ENCODE results near the gene FGF18. TPM values are rescaled to one million over a fixed set of nuclear protein-coding genes. Genes with fewer than 3 reads are reported as not detected.
A peak's percentile ranks its signal among the peaks of the same experiment; 100 is the strongest.

Gene FGF18
- total RNA-seq, 2 experiments from 2014 or later, result 0.10 to 0.12 TPM

DNA sequence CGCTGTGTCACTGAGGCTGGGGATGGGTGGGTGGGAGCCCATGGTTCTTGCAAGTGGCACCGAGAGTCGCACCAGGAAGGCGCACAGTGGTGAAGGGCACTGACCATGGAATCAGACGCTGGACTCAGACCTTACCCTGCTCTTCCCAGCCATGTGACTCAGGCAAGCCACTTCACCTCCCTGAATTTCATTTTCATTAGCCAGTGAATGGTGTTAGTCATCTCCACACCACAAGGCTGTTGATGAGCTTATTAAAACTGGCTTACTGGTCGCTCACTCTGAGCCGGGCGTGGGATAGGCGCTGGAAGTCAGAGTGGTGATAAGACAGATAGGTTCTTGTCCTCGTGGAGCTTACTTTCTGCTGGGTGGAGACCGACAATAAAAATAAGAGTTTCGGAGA is 25.1 kb downstream of the FGF18 start:
- H3K27me3 Mint-ChIP-seq, result peaks cover 3% of the 10 kb centered on the region
- H3K4me3 Mint-ChIP-seq, result no peak overlapping the region
- H3K4me1 Mint-ChIP-seq, result no peaks in the 10 kb centered on the region
- H3K27ac Mint-ChIP-seq, result no peak overlapping the region
- H3K36me3 Mint-ChIP-seq (ENCODE audit: low read depth), result no peaks in the 10 kb centered on the region
- DNase-seq, result no peak
- H3K9me3 Mint-ChIP-seq, result no peaks in the 10 kb centered on the region
- POLR2A ChIA-PET, result no interaction called here
- CTCF ChIA-PET, result interaction anchor here (0.8 kb wide), 1 partner anchor 9 kb away, joined by 3 read pairs; no protein-coding TSS in a partner anchor

DNA sequence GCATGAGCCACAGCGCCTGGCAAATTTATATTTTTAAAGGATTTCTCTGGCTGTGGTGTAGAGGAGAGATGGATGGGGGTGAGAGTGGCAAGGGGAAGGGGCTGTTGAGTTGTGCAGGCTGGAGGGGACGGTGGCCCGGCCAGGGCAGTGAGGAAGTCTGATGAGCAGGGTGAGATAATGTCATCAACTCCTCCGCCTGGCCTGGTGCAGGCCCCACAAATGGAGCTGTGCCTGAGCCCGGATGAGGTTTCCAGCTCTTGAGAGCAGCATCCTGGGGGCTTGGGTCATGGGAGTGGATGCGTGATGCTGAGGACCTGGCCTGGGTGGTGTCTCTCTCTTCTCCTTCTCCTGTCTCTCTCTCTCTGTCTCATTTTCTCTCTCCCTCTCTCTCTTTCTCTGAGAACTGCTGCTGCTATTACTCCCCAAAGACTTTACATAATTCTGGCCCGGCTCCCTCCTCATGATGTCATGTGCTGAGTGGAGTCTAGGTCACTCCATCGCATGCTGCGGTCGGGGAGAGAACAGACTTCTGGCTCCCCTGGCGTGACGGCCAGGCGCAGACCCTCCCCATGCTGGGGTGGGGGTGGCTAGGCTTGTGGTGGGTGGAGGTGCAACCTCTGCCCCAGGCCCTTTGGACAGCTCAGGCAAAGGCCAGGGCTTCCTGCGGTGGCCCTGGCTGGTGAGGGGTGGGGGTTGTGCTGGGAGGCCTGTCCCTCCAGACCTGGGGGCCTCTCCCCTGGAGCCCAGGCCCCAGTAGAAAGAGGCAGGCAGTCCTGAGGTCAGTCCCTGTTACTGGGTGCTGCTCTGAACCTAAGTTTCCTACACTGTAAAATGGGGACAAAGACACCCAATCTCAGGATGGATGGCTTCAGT is 26.4 kb downstream of the FGF18 start:
- H3K36me3 Mint-ChIP-seq (ENCODE audit: low read depth), result no peaks in the 10 kb centered on the region
- H3K27me3 Mint-ChIP-seq, result peaks cover 11% of the 10 kb centered on the region
- CTCF ChIA-PET, result no interaction called here
- no peak overlapping the region for H3K27ac Mint-ChIP-seq
- H3K4me3 Mint-ChIP-seq, result no peak overlapping the region
- H3K9me3 Mint-ChIP-seq, result no peaks in the 10 kb centered on the region
- POLR2A ChIA-PET, result no interaction called here
- H3K4me1 Mint-ChIP-seq, result no peaks in the 10 kb centered on the region
- DNase-seq, result no peak

DNA sequence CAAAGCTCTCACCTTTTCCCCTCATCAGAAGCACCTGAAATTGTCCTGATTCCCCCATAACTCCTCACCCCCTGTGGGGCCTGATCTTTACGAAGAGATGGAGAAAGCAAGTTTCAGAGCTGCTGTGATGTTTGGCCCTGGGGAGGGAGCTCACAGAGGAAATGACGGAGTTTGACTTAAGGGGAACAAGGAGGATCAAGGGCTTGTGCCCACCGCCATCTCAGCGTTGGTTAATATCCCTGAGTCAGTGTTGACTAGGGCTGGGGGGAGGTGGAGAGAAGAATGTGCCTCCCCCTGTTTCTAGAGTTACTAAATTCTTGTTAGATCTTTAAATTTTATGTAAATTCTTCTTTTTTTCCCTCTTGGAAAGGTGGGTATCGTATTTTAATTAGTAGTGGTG is 27.8 kb downstream of the FGF18 start:
- Mint-ChIP-seq H3K27me3 (peaks cover 19% of the 10 kb centered on the region), H3K9me3 (no peaks in the 10 kb centered on the region), H3K27ac (no peak overlapping the region), H3K36me3 (ENCODE audit: low read depth) (no peaks in the 10 kb centered on the region), H3K4me3 (no peak overlapping the region), H3K4me1 (peaks cover 3% of the 10 kb centered on the region)
- POLR2A ChIA-PET, result no interaction called here
- DNase-seq, result no peak
- CTCF ChIA-PET, result no interaction called here

DNA sequence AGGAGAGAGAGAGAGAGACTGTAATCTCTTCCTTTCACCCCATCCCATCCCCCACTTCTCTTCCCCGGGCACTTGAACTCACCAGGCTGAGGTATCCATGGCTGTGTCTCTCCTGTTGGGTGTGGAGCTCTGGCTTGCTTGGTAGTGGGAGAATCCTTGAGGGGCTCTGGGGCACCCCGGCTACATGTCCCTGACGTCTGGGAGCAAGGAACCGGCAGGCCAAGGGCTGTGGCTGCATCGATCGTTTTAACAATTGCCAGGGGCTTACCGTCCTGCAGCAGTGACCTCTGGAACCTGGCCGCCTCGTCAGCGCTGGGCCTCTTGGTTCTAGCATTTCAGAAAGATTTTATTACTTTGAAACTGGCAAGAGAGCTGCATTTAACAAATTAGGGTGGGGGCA is 30.0 kb downstream of the FGF18 start:
- no peak overlapping the region for H3K27ac Mint-ChIP-seq
- H3K9me3 Mint-ChIP-seq, result no peaks in the 10 kb centered on the region
- peaks cover 3% of the 10 kb centered on the region for H3K4me1 Mint-ChIP-seq
- POLR2A ChIA-PET, result no interaction called here
- no peaks in the 10 kb centered on the region for H3K36me3 Mint-ChIP-seq (ENCODE audit: low read depth)
- no peak overlapping the region for H3K4me3 Mint-ChIP-seq
- peaks cover 27% of the 10 kb centered on the region for H3K27me3 Mint-ChIP-seq
- CTCF ChIA-PET, result no interaction called here
- DNase-seq, result no peak

DNA sequence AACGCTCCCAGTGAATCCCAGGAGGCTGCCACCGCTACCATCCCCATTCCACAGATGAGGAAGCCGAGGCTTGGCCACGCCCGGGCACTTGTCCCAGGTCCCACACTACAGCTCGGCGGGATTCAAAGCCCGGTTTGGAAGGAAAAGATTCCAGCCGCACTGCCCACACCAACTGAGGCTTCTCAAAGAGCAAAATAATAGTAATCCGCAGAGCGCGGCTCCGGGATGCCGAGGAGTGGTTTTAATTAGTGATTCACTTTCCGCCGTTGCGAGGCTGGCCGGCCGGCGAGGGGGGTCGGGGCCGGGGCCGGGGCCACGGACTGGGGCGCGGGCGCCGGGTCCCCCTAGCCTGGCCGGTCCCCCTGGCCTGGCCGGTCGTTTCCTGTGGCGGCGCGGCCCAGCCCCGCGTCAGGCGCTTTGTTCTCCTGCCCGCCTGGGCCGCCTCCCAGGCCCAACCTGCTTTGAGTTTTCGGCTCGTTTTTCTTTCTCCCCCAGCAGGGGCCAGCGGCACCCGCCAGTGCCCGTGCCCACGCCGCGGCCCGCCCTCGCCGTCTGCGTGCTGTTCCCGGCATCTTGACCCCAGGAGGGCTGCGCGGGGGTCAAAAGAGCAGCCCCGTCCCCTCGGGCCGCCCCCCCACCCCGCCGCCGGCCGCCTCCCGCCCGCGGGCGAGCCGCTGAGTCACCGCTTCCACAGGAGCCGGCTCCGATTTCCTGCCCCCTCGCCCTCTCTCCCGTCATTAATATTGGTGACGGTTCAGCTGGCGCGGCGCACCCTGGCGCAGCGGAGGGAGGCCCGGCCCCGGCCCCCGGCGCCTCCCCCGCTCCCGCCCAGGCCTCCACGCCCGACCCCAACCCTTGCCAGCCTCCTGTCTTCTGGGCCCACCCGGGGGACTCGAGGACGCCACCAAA is 31.2 kb downstream of the FGF18 start:
- no peak overlapping the region for H3K27ac Mint-ChIP-seq
- peaks cover 3% of the 10 kb centered on the region for H3K4me1 Mint-ChIP-seq
- DNase-seq, result no peak
- CTCF ChIA-PET, result no interaction called here
- no peaks in the 10 kb centered on the region for H3K36me3 Mint-ChIP-seq (ENCODE audit: low read depth)
- POLR2A ChIA-PET, result no interaction called here
- H3K4me3 Mint-ChIP-seq, result no peak overlapping the region
- no peaks in the 10 kb centered on the region for H3K9me3 Mint-ChIP-seq
- peaks cover 27% of the 10 kb centered on the region for H3K27me3 Mint-ChIP-seq

DNA sequence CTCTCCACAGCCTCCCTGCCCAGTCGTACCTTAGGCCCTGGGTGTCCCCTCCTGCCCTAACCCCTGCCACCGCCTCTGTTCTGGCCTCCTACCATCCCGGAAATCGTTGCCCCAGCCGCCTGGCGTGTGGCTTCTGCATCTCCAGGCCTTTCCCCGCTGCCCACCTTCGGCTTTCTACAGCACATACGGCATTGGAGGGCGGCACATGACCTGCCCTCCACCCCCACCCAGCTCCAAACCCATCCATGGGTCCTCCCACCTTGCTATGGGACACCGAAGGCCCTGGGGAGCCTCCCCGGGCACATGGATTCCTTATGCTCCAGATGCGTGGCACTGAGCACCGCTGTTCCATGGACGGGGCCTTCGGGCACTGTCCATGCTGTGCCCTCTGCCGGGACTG is 32.0 kb downstream of the FGF18 start:
- peaks cover 3% of the 10 kb centered on the region for H3K4me1 Mint-ChIP-seq
- ChIA-PET POLR2A (no interaction called here), CTCF (no interaction called here)
- H3K9me3 Mint-ChIP-seq, result no peaks in the 10 kb centered on the region
- no peak for DNase-seq
- H3K27ac Mint-ChIP-seq, result no peak overlapping the region
- H3K36me3 Mint-ChIP-seq (ENCODE audit: low read depth), result no peaks in the 10 kb centered on the region
- peaks cover 27% of the 10 kb centered on the region for H3K27me3 Mint-ChIP-seq
- H3K4me3 Mint-ChIP-seq, result peak overlapping the region; percentile 26

DNA sequence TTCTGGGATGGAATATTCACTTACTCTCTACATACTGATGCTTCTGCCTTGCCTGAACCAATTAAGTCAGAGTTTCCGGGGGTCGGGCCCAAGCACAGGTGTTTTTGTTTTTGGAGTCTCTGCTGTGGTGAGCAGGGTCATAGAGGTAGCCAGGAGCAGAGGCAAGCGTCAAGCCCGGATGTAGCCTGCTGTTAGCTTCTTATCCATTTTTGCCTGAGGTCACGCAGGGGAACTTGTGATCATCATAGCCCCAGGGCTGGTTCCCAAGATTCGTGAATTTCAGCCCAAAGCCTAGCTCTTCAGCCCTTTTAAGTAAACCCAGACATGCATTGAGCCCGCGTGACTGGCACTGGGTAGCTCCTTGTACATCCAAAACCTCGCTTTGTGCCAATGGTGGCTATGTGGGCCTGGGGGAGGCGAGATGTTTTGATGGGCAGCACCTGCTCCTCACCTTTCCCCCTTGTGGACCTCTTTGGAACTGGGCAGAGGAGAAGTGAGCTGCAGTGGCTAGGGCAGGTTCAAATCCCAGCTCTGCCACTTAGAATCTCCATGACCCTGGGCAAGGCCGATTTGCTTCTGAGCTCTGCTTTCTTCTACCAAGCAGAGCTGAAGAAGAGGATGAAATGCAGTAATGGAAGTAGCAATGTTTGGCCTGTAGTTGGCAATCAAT is 33.7 kb downstream of the FGF18 start:
- Mint-ChIP-seq H3K4me3 (no peak overlapping the region), H3K27me3 (peaks cover 27% of the 10 kb centered on the region), H3K27ac (no peak overlapping the region), H3K4me1 (peaks cover 3% of the 10 kb centered on the region), H3K9me3 (no peaks in the 10 kb centered on the region), H3K36me3 (ENCODE audit: low read depth) (no peaks in the 10 kb centered on the region)
- ChIA-PET CTCF (interaction anchor here (1.4 kb wide), 1 partner anchor 30 kb away, joined by 3 read pairs; no protein-coding TSS in a partner anchor), POLR2A (no interaction called here)
- DNase-seq, result no peak

DNA sequence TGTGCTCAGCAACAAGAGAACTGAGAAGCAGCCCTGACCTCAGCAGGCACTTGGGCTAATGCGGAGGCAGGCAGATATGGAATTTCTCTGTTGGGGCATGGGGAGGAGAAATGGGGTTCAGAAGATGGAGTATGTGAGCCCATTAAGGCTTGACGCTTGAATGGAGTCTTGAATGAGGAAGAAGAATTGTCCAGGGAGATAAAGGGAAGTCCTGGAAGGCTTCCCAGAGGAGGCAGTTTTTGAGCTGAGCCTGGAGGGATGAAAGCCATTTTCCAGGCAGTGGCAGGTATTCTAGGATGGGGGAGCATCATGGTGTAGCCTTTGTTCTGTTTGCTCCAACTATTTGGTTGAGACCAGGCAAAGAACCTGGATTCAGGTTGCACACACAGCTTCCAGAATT is 34.5 kb downstream of the FGF18 start:
- H3K4me1 Mint-ChIP-seq, result peaks cover 3% of the 10 kb centered on the region
- no peaks in the 10 kb centered on the region for H3K36me3 Mint-ChIP-seq (ENCODE audit: low read depth)
- no peak for DNase-seq
- no peak overlapping the region for H3K4me3 Mint-ChIP-seq
- peaks cover 27% of the 10 kb centered on the region for H3K27me3 Mint-ChIP-seq
- POLR2A ChIA-PET, result no interaction called here
- CTCF ChIA-PET, result interaction anchor here (0.6 to 1.4 kb wide), 2 partner anchors 31 to 333 kb away, joined by 3 to 4 read pairs; no protein-coding TSS in a partner anchor
- H3K9me3 Mint-ChIP-seq, result no peaks in the 10 kb centered on the region
- no peak overlapping the region for H3K27ac Mint-ChIP-seq

DNA sequence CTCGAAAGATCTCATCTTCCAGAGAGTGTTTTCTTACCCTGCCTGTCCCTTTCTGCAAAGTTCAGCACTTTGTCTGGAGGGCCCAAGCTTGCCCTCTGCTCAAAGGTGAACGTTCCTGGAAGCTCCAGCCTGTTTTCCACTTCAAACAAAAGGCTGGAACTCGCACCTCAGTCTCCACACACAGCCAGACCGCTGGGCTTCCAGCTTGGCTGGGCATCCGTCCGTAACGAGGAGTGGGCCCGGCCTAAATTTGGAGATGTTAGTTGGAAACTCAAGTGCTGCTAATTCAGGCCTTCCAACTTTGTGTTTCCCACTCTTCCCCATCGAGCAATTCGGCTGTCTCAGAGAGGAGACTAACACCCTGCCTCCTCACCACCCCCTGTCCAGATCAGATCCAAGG is 35.1 kb downstream of the FGF18 start:
- Mint-ChIP-seq H3K4me3 (no peak overlapping the region), H3K27ac (no peak overlapping the region), H3K9me3 (no peaks in the 10 kb centered on the region), H3K4me1 (peaks cover 3% of the 10 kb centered on the region), H3K36me3 (ENCODE audit: low read depth) (no peaks in the 10 kb centered on the region), H3K27me3 (peaks cover 24% of the 10 kb centered on the region)
- CTCF ChIA-PET, result no interaction called here
- DNase-seq, result no peak
- POLR2A ChIA-PET, result interaction anchor here (0.6 kb wide), 1 partner anchor 282 kb away, joined by 3 read pairs; no protein-coding TSS in a partner anchor

DNA sequence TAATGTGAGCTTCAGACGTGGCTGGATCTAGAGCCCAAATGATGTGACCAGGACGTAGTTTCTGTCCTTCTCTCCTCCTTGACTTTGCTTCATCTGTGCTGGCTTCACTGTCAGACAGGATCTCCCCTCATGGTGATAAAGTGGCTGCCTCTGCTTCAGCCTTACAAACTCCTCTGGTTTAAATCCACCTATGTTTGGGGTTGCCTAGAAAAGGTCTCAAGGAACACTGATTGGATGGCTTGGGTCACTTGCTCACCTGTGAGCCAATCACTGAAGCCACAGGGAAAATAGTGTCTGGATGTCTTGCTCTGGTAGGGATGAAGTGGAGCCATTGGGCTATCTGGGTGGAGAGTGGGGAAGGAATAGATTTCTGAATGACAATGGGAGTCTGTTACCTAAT is 36.1 kb downstream of the FGF18 start:
- no peak for DNase-seq
- no peaks in the 10 kb centered on the region for H3K9me3 Mint-ChIP-seq
- H3K36me3 Mint-ChIP-seq (ENCODE audit: low read depth), result no peaks in the 10 kb centered on the region
- ChIA-PET CTCF (no interaction called here), POLR2A (no interaction called here)
- no peak overlapping the region for H3K4me3 Mint-ChIP-seq
- H3K27ac Mint-ChIP-seq, result no peak overlapping the region
- H3K27me3 Mint-ChIP-seq, result peaks cover 15% of the 10 kb centered on the region
- peaks cover 3% of the 10 kb centered on the region for H3K4me1 Mint-ChIP-seq

DNA sequence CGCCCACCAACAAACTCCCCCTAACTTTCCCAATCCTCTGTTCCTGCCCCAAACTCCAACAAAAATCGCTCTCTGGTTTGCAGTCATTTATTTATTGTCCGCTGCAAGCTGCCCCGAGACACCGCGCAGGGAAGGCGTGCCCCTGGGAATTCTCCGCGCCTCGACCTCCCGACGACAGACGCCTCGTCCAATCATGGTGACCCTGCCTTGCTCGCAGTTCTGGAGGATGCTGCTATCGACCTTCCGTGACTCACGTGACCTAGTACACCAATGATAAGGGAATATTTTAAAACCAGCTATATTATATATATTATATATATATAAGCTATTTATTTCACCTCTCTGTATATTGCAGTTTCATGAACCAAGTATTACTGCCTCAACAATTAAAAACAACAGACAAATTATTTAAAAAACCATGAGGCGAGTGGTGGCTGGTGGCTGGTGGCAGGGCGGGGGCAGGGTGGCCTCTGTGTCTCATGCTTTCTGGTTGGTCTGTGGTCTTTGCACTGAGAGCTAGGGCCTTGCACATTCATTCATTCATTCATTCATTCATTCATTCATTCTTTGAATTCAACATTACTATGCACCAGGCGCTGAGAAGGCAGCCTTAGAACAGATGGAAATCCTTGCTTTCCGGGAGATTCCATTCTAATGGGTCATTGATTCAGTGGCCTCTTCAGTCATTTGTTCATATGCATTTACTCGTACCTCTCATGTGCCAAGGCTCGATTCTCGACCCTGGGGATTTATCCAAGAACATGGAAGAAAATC is 37.9 kb downstream of the FGF18 start:
- no peak for DNase-seq
- Mint-ChIP-seq H3K27ac (no peak overlapping the region), H3K36me3 (ENCODE audit: low read depth) (no peaks in the 10 kb centered on the region), H3K27me3 (peaks cover 7% of the 10 kb centered on the region), H3K4me3 (no peak overlapping the region), H3K9me3 (no peaks in the 10 kb centered on the region), H3K4me1 (no peaks in the 10 kb centered on the region)
- CTCF ChIA-PET, result no interaction called here
- POLR2A ChIA-PET, result no interaction called here

DNA sequence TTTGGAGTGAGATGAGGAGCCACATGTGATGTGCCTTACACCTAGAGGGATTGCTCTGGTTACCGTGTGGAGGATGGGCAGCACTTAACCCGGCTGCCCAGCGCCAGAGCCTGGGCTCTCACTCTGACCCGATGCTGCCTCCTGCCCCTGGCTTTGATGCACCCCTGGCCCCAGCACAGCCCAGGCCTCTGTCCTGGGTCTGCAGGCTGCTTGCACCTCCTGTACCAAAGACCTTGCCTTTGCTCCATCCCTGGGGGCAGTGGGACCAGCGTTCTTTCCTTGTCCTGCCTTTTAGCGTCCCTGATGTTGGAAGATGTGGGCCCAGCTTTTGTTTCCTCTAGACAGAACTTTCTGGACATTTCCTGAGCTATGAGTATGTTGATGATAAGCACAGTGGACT is 40.4 kb downstream of the FGF18 start:
- no peak overlapping the region for H3K4me3 Mint-ChIP-seq
- peaks cover 3% of the 10 kb centered on the region for H3K27me3 Mint-ChIP-seq
- ChIA-PET CTCF (interaction anchor here (1.4 kb wide), 1 partner anchor 11 kb away, joined by 4 read pairs; no protein-coding TSS in a partner anchor), POLR2A (no interaction called here)
- no peaks in the 10 kb centered on the region for H3K36me3 Mint-ChIP-seq (ENCODE audit: low read depth)
- no peak overlapping the region for H3K27ac Mint-ChIP-seq
- no peaks in the 10 kb centered on the region for H3K9me3 Mint-ChIP-seq
- DNase-seq, result no peak
- no peaks in the 10 kb centered on the region for H3K4me1 Mint-ChIP-seq

Measured in activated CD4-positive, alpha-beta T cell treated with anti-CD3 and anti-CD28 coated beads, Interleukin-2, amount 10 ng/mL, durations not matched to agents 7 days and 5 days (primary cell).